H1 (cell line): ENCODE results near the gene IL17REL. TPM values are rescaled to one million over a fixed set of nuclear protein-coding genes. Genes with fewer than 3 reads are reported as not detected.
A peak's percentile ranks its signal among the peaks of the same experiment; 100 is the strongest.

ENCODE experiments used
- CTCF ChIA-PET: fragments of 300-600 bp; sonication (Branson Sonifier 250); formaldehyde crosslinking; loops from one replicate; lab custom pipeline; 2021; ENCODE audit not compliant: partially characterized antibody; lab: Charles Lee
- POLR2A ChIA-PET: fragments of 300-600 bp; sonication (Branson Sonifier 250); formaldehyde crosslinking; loops from one replicate; lab custom pipeline; 2021; ENCODE audit warnings: inconsistent platforms; ENCODE audit not compliant: partially characterized antibody; lab: Charles Lee
- DNase-seq, 2 experiments: peaks; one replicate each; pipeline versions ENCODE4 v3.0.0 to v3.0.0-alpha.2; 2010 to 2022; ENCODE audit warnings: low spot score in 2 of 2, low read depth in 1 of 2, mixed read lengths in 1 of 2
- FAIRE-seq: peaks from 2 replicates; lab custom pipeline; 2011; peaks lifted over from hg19 to GRCh38; lab: Jason Lieb, UNC
- H2AFZ ChIP-seq: 2 replicates; pipeline ENCODE4 v1.8.1; 2012; ENCODE audit warnings: low read length, inconsistent platforms
- H2AK5ac ChIP-seq: 2 replicates; pipeline ENCODE4 v1.6.1; 2013; ENCODE audit warnings: low read depth, low read length
- H2BK120ac ChIP-seq: replicated peaks from 2 replicates; pipeline ENCODE3; 2013; ENCODE audit warnings: low read depth, low read length, inconsistent platforms
- H2BK12ac ChIP-seq: 2 replicates; pipeline ENCODE4 v1.6.1; 2013; ENCODE audit warnings: low read depth, low read length
- H2BK15ac ChIP-seq: 2 replicates; pipeline ENCODE4 v1.6.1; 2013; ENCODE audit warnings: low read length
- H2BK20ac ChIP-seq: 2 replicates; pipeline ENCODE4 v1.6.1; 2013; ENCODE audit warnings: low read length
- H2BK5ac ChIP-seq: 2 replicates; pipeline ENCODE4 v1.6.1; 2013; ENCODE audit warnings: low read depth, low read length
- H3K14ac ChIP-seq: 2 replicates; pipeline ENCODE4 v1.6.1; 2013; ENCODE audit warnings: inconsistent platforms; ENCODE audit not compliant: insufficient read length
- H3K18ac ChIP-seq: 2 replicates; pipeline ENCODE4 v1.6.1; 2013; ENCODE audit warnings: low read length; ENCODE audit errors: extremely low read depth
- H3K23ac ChIP-seq: 2 replicates; pipeline ENCODE4 v1.6.1; 2013; ENCODE audit warnings: inconsistent platforms; ENCODE audit not compliant: insufficient read length
- H3K23me2 ChIP-seq: 2 replicates; pipeline ENCODE4 v1.6.1; 2013; ENCODE audit warnings: low read depth, low read length
- H3K27ac ChIP-seq: 2 replicates; pipeline ENCODE4 v1.6.1; 2011; ENCODE audit warnings: low read depth, low read length, inconsistent platforms
- H3K27me3 ChIP-seq, 4 experiments: replicated peaks in 1 of 4; 1 replicate in 1 of 4; 2 replicates in 3 of 4; pipeline versions ENCODE4 v1.6.1 to v1.8.1; 2011 to 2013; ENCODE audit warnings: low read length in 3 of 4, mild to moderate bottlenecking in 3 of 4, inconsistent platforms in 2 of 4, mixed read lengths in 2 of 4, moderate library complexity in 1 of 4; ENCODE audit not compliant: control insufficient read depth in 3 of 4, insufficient read depth in 3 of 4; ENCODE audit errors: extremely low read depth in 1 of 4
- H3K36me3 ChIP-seq, 4 experiments: 2 replicates each; pipeline versions ENCODE4 v1.6.1 to v1.8.1; 2011 to 2013; ENCODE audit warnings: mild to moderate bottlenecking in 4 of 4, low read length in 3 of 4, moderate library complexity in 2 of 4, control low read depth in 1 of 4, inconsistent platforms in 1 of 4; ENCODE audit not compliant: insufficient read depth in 4 of 4, control insufficient read depth in 2 of 4
- H3K4ac ChIP-seq: replicated peaks from 2 replicates; pipeline ENCODE3; 2013; ENCODE audit warnings: low read length, low read depth, mixed read lengths, inconsistent platforms; ENCODE audit not compliant: insufficient read length
- H3K4me1 ChIP-seq, 4 experiments: replicated peaks in 1 of 4; 1 replicate in 1 of 4; 2 replicates in 3 of 4; pipeline versions ENCODE4 v1.6.1 to v1.8.1; 2011 to 2013; ENCODE audit warnings: low read length in 3 of 4, inconsistent platforms in 2 of 4, mixed read lengths in 1 of 4; ENCODE audit not compliant: insufficient read depth in 4 of 4, control insufficient read depth in 3 of 4
- H3K4me2 ChIP-seq, 2 experiments: 2 replicates each; pipeline versions ENCODE4 v1.6.1 to v1.8.1; 2011 to 2013; ENCODE audit warnings: low read depth in 2 of 2, low read length in 2 of 2, control low read depth in 1 of 2, inconsistent platforms in 1 of 2, mild to moderate bottlenecking in 1 of 2; ENCODE audit not compliant: insufficient read depth in 1 of 2
- H3K4me3 ChIP-seq, 4 experiments: fragments of 200-600, 300-600 bp in 1 of 4; sonication (generic), shearing (Covaris generic), sonication (Bioruptor Twin) in 1 of 4; 2 replicates each; pipeline versions ENCODE4 v1.5.1 to v1.8.1; 2011 to 2016; ENCODE audit warnings: low read length in 4 of 4, low read depth in 3 of 4, control low read depth in 2 of 4, inconsistent platforms in 2 of 4, mild to moderate bottlenecking in 2 of 4, mixed read lengths in 1 of 4, moderate library complexity in 1 of 4; ENCODE audit not compliant: insufficient read depth in 2 of 4; ENCODE audit errors: extremely low read depth in 1 of 4
- H3K56ac ChIP-seq: replicated peaks from 2 replicates; pipeline ENCODE3; 2013; ENCODE audit warnings: low read depth, mild to moderate bottlenecking, mixed read lengths, low read length, inconsistent platforms; ENCODE audit not compliant: insufficient read length
- H3K79me1 ChIP-seq: 2 replicates; pipeline ENCODE4 v1.6.1; 2013; ENCODE audit warnings: low read depth, low read length, control low read depth
- H3K79me2 ChIP-seq, 2 experiments: 2 replicates each; pipeline versions ENCODE4 v1.6.1 to v1.8.1; 2012 to 2013; ENCODE audit warnings: low read length in 2 of 2, mild to moderate bottlenecking in 2 of 2, inconsistent platforms in 1 of 2; ENCODE audit not compliant: insufficient read depth in 2 of 2, control insufficient read depth in 1 of 2
- H3K9ac ChIP-seq, 4 experiments: replicated peaks in 1 of 4; 1 replicate in 1 of 4; 2 replicates in 3 of 4; pipeline versions ENCODE4 v1.6.1 to v1.8.1; 2011 to 2013; ENCODE audit warnings: low read depth in 3 of 4, low read length in 3 of 4, control low read depth in 2 of 4, mild to moderate bottlenecking in 2 of 4, moderate library complexity in 2 of 4, inconsistent platforms in 1 of 4; ENCODE audit errors: extremely low read depth in 1 of 4
- H3K9me3 ChIP-seq, 2 experiments: 2 replicates each; pipeline versions ENCODE4 v1.6.1 to v1.8.1; 2012 to 2013; ENCODE audit warnings: mild to moderate bottlenecking in 2 of 2, moderate library complexity in 2 of 2, control low read depth in 1 of 2, inconsistent platforms in 1 of 2, low read depth in 1 of 2, low read length in 1 of 2, mixed read lengths in 1 of 2; ENCODE audit not compliant: insufficient read depth in 2 of 2
- H4K20me1 ChIP-seq, 2 experiments: replicated peaks in 1 of 2; 2 replicates each; pipeline versions ENCODE3 to v1.8.1; 2011 to 2013; ENCODE audit warnings: inconsistent platforms in 2 of 2, low read length in 2 of 2, mild to moderate bottlenecking in 1 of 2; ENCODE audit not compliant: insufficient read depth in 2 of 2, control insufficient read depth in 1 of 2
- H4K5ac ChIP-seq: 2 replicates; pipeline ENCODE4 v1.6.1; 2013; ENCODE audit warnings: low read length, low read depth, mixed read lengths, inconsistent platforms; ENCODE audit not compliant: insufficient read length
- H4K8ac ChIP-seq: 2 replicates; pipeline ENCODE4 v1.8.0; 2013; ENCODE audit warnings: mild to moderate bottlenecking, moderate library complexity, low read length, inconsistent platforms; ENCODE audit not compliant: insufficient read depth; ENCODE audit errors: extremely low read depth
- H4K91ac ChIP-seq: replicated peaks from 2 replicates; pipeline ENCODE3; 2013; ENCODE audit warnings: low read length, mixed read lengths, inconsistent platforms; ENCODE audit not compliant: insufficient read length
- CHD1 ChIP-seq: IDR thresholded peaks from 2 replicates; pipeline ENCODE4 v1.6.1; 2012; ENCODE audit warnings: low read depth, low read length, improper control_type of control experiment
- GABPA ChIP-seq: IDR thresholded peaks from 2 replicates; pipeline ENCODE4 v1.6.1; 2011; ENCODE audit warnings: mild to moderate bottlenecking, low read length, moderate library complexity, borderline replicate concordance; ENCODE audit not compliant: insufficient read depth
- KDM5A ChIP-seq: fragments of 200-600 bp; IDR thresholded peaks from 2 replicates; pipeline ENCODE4 v1.7.1; 2012; ENCODE audit warnings: mild to moderate bottlenecking, low read length, inconsistent platforms, mixed read lengths
- RNF2 ChIP-seq: fragments of 200-900, 300-1000 bp; sonication (generic); IDR thresholded peaks from 2 replicates; pipeline ENCODE4 v1.7.1; 2016; ENCODE audit warnings: borderline replicate concordance, low read depth, mild to moderate bottlenecking, antibody characterized with exemption, low read length; ENCODE audit not compliant: poor library complexity, severe bottlenecking; ENCODE audit errors: missing control alignments
- WGBS, 2 experiments: shearing (Covaris generic) in 1 of 2; methylation state at CpG; one replicate each; pipeline versions ENCODE4 v1.1.6 to v1.1.7; 2013 to 2015; ENCODE audit warnings: low lambda C conversion rate in 2 of 2, mixed read lengths in 2 of 2, inconsistent platforms in 1 of 2, low coverage in 1 of 2, missing lambda C conversion rate in 1 of 2; ENCODE audit not compliant: insufficient replicate concordance in 2 of 2, insufficient coverage in 1 of 2, insufficient read length in 1 of 2; ENCODE audit errors: extremely low coverage in 1 of 2, missing lambda C conversion rate in 1 of 2; 5-methylcytosine and 5-hydroxymethylcytosine counted together
- polyA plus RNA-seq, 7 experiments: library from polyadenylated mRNA; depleted of rRNA in 3 of 7; stranded (reverse) in 5 of 7; unstranded in 2 of 7; fragments of >200 nt in 5 of 7; fragments of 200-250 nt in 2 of 7; gene quantifications; 1 replicate in 5 of 7; 2 replicates in 1 of 7; 4 replicates in 1 of 7; pipeline versions ENCODE4 v1.2.1 to v1.2.3, GENCODE V29; 2011 to 2013; ENCODE audit warnings: missing spikeins in 2 of 7, mixed read lengths in 2 of 7
- total RNA-seq: library from RNA; stranded (reverse); fragmentation: NEBNext Ultra II Directional; extraction: Animal tissue kit (Norgen Biotek cat#: 25700); gene quantifications from 2 replicates; pipeline ENCODE4 v1.2.1, GENCODE V29; 2021

IL17REL gene
- total and polyA plus RNA-seq, 2 of the 8 experiments (the other 6 are each of a cell fraction or from before 2014, with no cell fraction given) = 0.15 to 0.20 TPM

GRCh38 chr22:49966774-49967705 is 45.5 kb downstream of the IL17REL start:
- TF ChIP-seq RNF2 = no peak
- no peak for TF ChIP-seq CHD1
- no peak for TF ChIP-seq GABPA
- TF ChIP-seq KDM5A = no peak
- TF ChIP-seq, all 59 proteins: peak for 0
- Histone ChIP-seq H3K79me2 (peaks cover 0 to 15% of the 10 kb centered on the region in 2 experiments; a peak in 1 of 4 replicates), H4K20me1 (peaks cover 11% of the 10 kb centered on the region in 2 experiments), H3K14ac (no peak overlapping the region), H3K9me3 (no peaks in the 10 kb centered on the region), H3K27ac (no peak overlapping the region; the same call in 1 of the 2 replicates), H3K4ac (no peak overlapping the region), H3K9ac (no peak overlapping the region), H3K56ac (no peak overlapping the region), H3K4me2 (no peak overlapping the region), H2BK20ac (no peak overlapping the region), H3K4me3 (no peak overlapping the region), H3K18ac (no peak overlapping the region), H2AK5ac (no peak overlapping the region), H3K23me2 (peaks cover 9% of the 10 kb centered on the region; the same call in 1 of the 2 replicates), H4K8ac (no peak overlapping the region), H3K36me3 (peaks cover 8 to 18% (median 12%) of the 10 kb centered on the region in 4 experiments; a peak in 6 of 8 replicates), H2BK5ac (no peak overlapping the region), H4K91ac (no peak overlapping the region), H2BK12ac (0 out of 2 replicates have a peak overlapping the region, but pooled peaks have one; percentile 27), H3K79me1 (0 out of 2 replicates have a peak, but pooled peaks cover 2% of the 10 kb centered on the region), H4K5ac (no peak overlapping the region), H3K23ac (no peak overlapping the region), H2AFZ (no peak overlapping the region), H3K27me3 (peaks cover 5 to 19% (median 15%) of the 10 kb centered on the region in 4 experiments), H2BK120ac (no peak overlapping the region), H3K4me1 (peaks cover 0 to 29% (median 13%) of the 10 kb centered on the region in 4 experiments; a peak in 6 of 7 replicates), H2BK15ac (no peak overlapping the region)
- WGBS, 2 experiments = 84% methylated on average over 35 of the region's 36 CpGs; no CpG with 5 or more reads in 1 of the 2 experiments
- peak in 1 of 2 experiments; percentile 52 for DNase-seq
- ChIA-PET CTCF (interaction anchor here (0.9 to 2.2 kb wide), 12 partner anchors 11 to 200 kb away, joined by 3 to 12 read pairs (median 4); no protein-coding TSS in a partner anchor), POLR2A (interaction anchor here (0.7 to 1.6 kb wide), 6 partner anchors 9 to 35 kb away, joined by 3 to 5 read pairs (median 4); no protein-coding TSS in a partner anchor)
- FAIRE-seq = no peak
